ENCODE measurements around the gene EDNRB.

GRCh38 chr13:77918391-77919245 is at the start of gene EDNRB:
- TF ChIP-seq, protein P1, sequence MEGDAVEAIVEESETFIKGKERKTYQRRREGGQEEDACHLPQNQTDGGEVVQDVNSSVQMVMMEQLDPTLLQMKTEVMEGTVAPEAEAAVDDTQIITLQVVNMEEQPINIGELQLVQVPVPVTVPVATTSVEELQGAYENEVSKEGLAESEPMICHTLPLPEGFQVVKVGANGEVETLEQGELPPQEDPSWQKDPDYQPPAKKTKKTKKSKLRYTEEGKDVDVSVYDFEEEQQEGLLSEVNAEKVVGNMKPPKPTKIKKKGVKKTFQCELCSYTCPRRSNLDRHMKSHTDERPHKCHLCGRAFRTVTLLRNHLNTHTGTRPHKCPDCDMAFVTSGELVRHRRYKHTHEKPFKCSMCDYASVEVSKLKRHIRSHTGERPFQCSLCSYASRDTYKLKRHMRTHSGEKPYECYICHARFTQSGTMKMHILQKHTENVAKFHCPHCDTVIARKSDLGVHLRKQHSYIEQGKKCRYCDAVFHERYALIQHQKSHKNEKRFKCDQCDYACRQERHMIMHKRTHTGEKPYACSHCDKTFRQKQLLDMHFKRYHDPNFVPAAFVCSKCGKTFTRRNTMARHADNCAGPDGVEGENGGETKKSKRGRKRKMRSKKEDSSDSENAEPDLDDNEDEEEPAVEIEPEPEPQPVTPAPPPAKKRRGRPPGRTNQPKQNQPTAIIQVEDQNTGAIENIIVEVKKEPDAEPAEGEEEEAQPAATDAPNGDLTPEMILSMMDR (IDR thresholded peaks at IDR 0.05; ENCODE audit: low read depth, low read length, poor library complexity, severe bottlenecking), result no peak
- no peak for TF ChIP-seq EZH2phosphoT487 (IDR thresholded peaks at IDR 0.05; ENCODE audit: borderline replicate concordance, low read length)
